Vagina (tissue), 2 donors: ENCODE results near the gene RB1.

Experiments
- POLR2A ChIP-seq, 2 donors: fragments of 450-650 bp; IDR thresholded peaks; one replicate each; pipeline ENCODE4 v1.6.1; 2017; ENCODE audit warnings: antibody characterized with exemption in 2 of 2, mild to moderate bottlenecking in 2 of 2, moderate library complexity in 2 of 2
- POLR2AphosphoS5 ChIP-seq, 2 donors: sonication (generic); formaldehyde crosslinking; IDR thresholded peaks; one replicate each; pipeline ENCODE4 v1.9.0; 2017; ENCODE audit warnings: antibody characterized with exemption in 2 of 2, mild to moderate bottlenecking in 2 of 2, low read depth in 1 of 2; ENCODE audit not compliant: insufficient read depth in 1 of 2
- TF ChIP-seq, protein P1 (sequence below), 3 experiments: fragments of 450-650 bp in 2 of 3; fragments of 200-600 bp in 1 of 3; sonication (generic) in 1 of 3; IDR thresholded peaks; one replicate each; pipeline ENCODE4 v1.5.1; 2017 to 2019; ENCODE audit warnings: antibody characterized with exemption in 3 of 3, mild to moderate bottlenecking in 2 of 3, moderate library complexity in 2 of 3

- TF ChIP-seq POLR2AphosphoS5 (IDR thresholded peaks at IDR 0.05; ENCODE audit: insufficient read depth in 1 of 2, low read depth in 1 of 2) = no peak
- TF ChIP-seq, protein P1, sequence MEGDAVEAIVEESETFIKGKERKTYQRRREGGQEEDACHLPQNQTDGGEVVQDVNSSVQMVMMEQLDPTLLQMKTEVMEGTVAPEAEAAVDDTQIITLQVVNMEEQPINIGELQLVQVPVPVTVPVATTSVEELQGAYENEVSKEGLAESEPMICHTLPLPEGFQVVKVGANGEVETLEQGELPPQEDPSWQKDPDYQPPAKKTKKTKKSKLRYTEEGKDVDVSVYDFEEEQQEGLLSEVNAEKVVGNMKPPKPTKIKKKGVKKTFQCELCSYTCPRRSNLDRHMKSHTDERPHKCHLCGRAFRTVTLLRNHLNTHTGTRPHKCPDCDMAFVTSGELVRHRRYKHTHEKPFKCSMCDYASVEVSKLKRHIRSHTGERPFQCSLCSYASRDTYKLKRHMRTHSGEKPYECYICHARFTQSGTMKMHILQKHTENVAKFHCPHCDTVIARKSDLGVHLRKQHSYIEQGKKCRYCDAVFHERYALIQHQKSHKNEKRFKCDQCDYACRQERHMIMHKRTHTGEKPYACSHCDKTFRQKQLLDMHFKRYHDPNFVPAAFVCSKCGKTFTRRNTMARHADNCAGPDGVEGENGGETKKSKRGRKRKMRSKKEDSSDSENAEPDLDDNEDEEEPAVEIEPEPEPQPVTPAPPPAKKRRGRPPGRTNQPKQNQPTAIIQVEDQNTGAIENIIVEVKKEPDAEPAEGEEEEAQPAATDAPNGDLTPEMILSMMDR (IDR thresholded peaks at IDR 0.05) = no peak
- TF ChIP-seq POLR2A (IDR thresholded peaks at IDR 0.05) = no peak
Measured at GRCh38 chr13:48370815-48371214, 67.3 kb downstream of the RB1 start.
